K562 (cell line): ENCODE data around the gene CNPY4. TPM values are rescaled to one million over a fixed set of nuclear protein-coding genes. Genes with fewer than 3 reads are reported as not detected.

Source experiments
- ARID2 ChIP-seq: fragments of 450-650 bp; IDR thresholded peaks from 2 replicates; pipeline ENCODE4 v1.6.1; 2017; ENCODE audit warnings: antibody characterized with exemption, mild to moderate bottlenecking
- BRD9 ChIP-seq: fragments of 450-650 bp; IDR thresholded peaks from 2 replicates; pipeline ENCODE4 v1.6.1; 2018; ENCODE audit warnings: low read depth; ENCODE audit not compliant: partially characterized antibody
- CTBP1 ChIP-seq: fragments of 450-650 bp; IDR thresholded peaks from 2 replicates; pipeline ENCODE4 v1.6.1; 2016; ENCODE audit warnings: borderline replicate concordance
- HSF4 ChIP-seq: fragments of 250-450 bp; sonication (Bioruptor Pico); IDR thresholded peaks from 2 replicates; pipeline ENCODE4 v2.1.2; 2022; ENCODE audit warnings: mild to moderate bottlenecking, moderate library complexity, borderline replicate concordance
- JUND ChIP-seq, 2 experiments: IDR thresholded peaks; 2 replicates in 1 of 2; 3 replicates in 1 of 2; pipeline ENCODE4 v1.6.1; 2011; ENCODE audit warnings: borderline replicate concordance in 2 of 2, low read depth in 2 of 2, low read length in 2 of 2, improper control_type of control experiment in 1 of 2, missing biosample characterization in 1 of 2, missing genetic modification characterization in 1 of 2, missing genetic modification reagents in 1 of 2
- MYBL2 ChIP-seq, 2 experiments: fragments of 450-650 bp in 1 of 2; sonication (generic) in 1 of 2; formaldehyde crosslinking in 1 of 2; IDR thresholded peaks; 2 replicates each; pipeline versions ENCODE4 v1.6.1 to v1.8.1; 2017 to 2022; ENCODE audit warnings: borderline replicate concordance in 1 of 2, inconsistent platforms in 1 of 2, low read depth in 1 of 2, mild to moderate bottlenecking in 1 of 2, missing genetic modification reagents in 1 of 2, moderate library complexity in 1 of 2
- PRMT5 ChIP-seq: sonication (generic); formaldehyde crosslinking; IDR thresholded peaks from 2 replicates; pipeline ENCODE4 v1.5.0; 2020; ENCODE audit warnings: missing genetic modification reagents
- RBM25 ChIP-seq: fragments of 200-400 bp; formaldehyde crosslinking; IDR thresholded peaks from 2 replicates; pipeline ENCODE4 v1.6.1; 2018; ENCODE audit warnings: low read length, low read depth, moderate library complexity; ENCODE audit not compliant: severe bottlenecking
- RUNX1 ChIP-seq: sonication (generic); IDR thresholded peaks from 2 replicates; pipeline ENCODE4 v1.6.1; 2016; ENCODE audit warnings: antibody characterized with exemption, low read depth
- SOX6 ChIP-seq: fragments of 450-650 bp; IDR thresholded peaks from 2 replicates; pipeline ENCODE4 v1.6.1; 2014; ENCODE audit warnings: mild to moderate bottlenecking
- TAF7 ChIP-seq: fragments of 450-650 bp; IDR thresholded peaks from 2 replicates; pipeline ENCODE4 v1.6.1; 2016; ENCODE audit warnings: missing genetic modification characterization, missing compliant biosample characterization
- ZNF165 ChIP-seq: fragments of 250-450 bp; sonication (Bioruptor Pico); IDR thresholded peaks from 2 replicates; pipeline ENCODE4 v1.4.0; 2020; ENCODE audit warnings: borderline replicate concordance
- ZNF232 ChIP-seq: sonication (generic); formaldehyde crosslinking; IDR thresholded peaks from 2 replicates; pipeline ENCODE4 v1.8.0; 2022; ENCODE audit warnings: mild to moderate bottlenecking, missing genetic modification reagents
- ZNF644 ChIP-seq: fragments of 200-800 bp; sonication (Bioruptor generic); IDR thresholded peaks from 2 replicates; pipeline ENCODE4 v1.6.1; 2016; ENCODE audit warnings: low read depth, missing genetic modification characterization, missing compliant biosample characterization
- polyA plus RNA-seq, 8 experiments: library from polyadenylated mRNA; depleted of rRNA in 4 of 8; stranded (reverse) in 5 of 8; unstranded in 3 of 8; fragments of >200 nt; fragmentation: Nextera tagmentation in 2 of 8; fragmentation: Illumina TruSeq in 1 of 8; extraction: Ambion mirVana in 2 of 8; extraction: Trizol in 1 of 8; gene quantifications; 2 replicates each; pipeline versions ENCODE4 v1.2.1 to v1.2.3, GENCODE V29; 2011 to 2014; ENCODE audit warnings: inconsistent platforms in 1 of 8, missing spikeins in 1 of 8
- total RNA-seq, 7 experiments: library from RNA; depleted of rRNA in 6 of 7; stranded (reverse); fragments of >200 nt in 6 of 7; fragmentation: Illumina TruSeq in 2 of 7; extraction: Trizol in 2 of 7; gene quantifications; 2 replicates each; pipeline versions ENCODE4 v1.2.1 to v1.2.3, GENCODE V29; 2011 to 2021; ENCODE audit warnings: low replicate concordance in 1 of 7
- TF ChIP-seq, protein P1 (sequence below): fragments of 250-450 bp; sonication (Bioruptor Pico); IDR thresholded peaks from 2 replicates; pipeline ENCODE4 v1.8.0; 2022; ENCODE audit warnings: inconsistent platforms
- TF ChIP-seq, protein P2 (sequence below): sonication (generic); formaldehyde crosslinking; IDR thresholded peaks from 2 replicates; pipeline ENCODE4 v1.8.0; 2022; ENCODE audit warnings: mild to moderate bottlenecking, missing genetic modification reagents
- TF ChIP-seq, protein P3 (sequence below): sonication (generic); formaldehyde crosslinking; IDR thresholded peaks from 2 replicates; pipeline ENCODE4 v1.9.0; 2022; ENCODE audit warnings: mild to moderate bottlenecking, missing genetic modification reagents
- TF ChIP-seq, protein P4 (sequence below): fragments of 450-650 bp; IDR thresholded peaks from 2 replicates; pipeline ENCODE4 v1.6.1; 2014; ENCODE audit warnings: low read depth, mild to moderate bottlenecking, moderate library complexity, borderline replicate concordance
- TF ChIP-seq, protein P5 (sequence below): fragments of 250-450 bp; sonication (Bioruptor Pico); IDR thresholded peaks from 2 replicates; pipeline ENCODE4 v1.4.0; 2020; ENCODE audit warnings: mild to moderate bottlenecking, moderate library complexity, borderline replicate concordance

Gene CNPY4
- total and polyA plus RNA-seq, 9 of the 15 experiments (the other 6 are each of a cell fraction or from before 2014, with no cell fraction given), result 1.9 to 11.2 (median 7.0) TPM

DNA sequence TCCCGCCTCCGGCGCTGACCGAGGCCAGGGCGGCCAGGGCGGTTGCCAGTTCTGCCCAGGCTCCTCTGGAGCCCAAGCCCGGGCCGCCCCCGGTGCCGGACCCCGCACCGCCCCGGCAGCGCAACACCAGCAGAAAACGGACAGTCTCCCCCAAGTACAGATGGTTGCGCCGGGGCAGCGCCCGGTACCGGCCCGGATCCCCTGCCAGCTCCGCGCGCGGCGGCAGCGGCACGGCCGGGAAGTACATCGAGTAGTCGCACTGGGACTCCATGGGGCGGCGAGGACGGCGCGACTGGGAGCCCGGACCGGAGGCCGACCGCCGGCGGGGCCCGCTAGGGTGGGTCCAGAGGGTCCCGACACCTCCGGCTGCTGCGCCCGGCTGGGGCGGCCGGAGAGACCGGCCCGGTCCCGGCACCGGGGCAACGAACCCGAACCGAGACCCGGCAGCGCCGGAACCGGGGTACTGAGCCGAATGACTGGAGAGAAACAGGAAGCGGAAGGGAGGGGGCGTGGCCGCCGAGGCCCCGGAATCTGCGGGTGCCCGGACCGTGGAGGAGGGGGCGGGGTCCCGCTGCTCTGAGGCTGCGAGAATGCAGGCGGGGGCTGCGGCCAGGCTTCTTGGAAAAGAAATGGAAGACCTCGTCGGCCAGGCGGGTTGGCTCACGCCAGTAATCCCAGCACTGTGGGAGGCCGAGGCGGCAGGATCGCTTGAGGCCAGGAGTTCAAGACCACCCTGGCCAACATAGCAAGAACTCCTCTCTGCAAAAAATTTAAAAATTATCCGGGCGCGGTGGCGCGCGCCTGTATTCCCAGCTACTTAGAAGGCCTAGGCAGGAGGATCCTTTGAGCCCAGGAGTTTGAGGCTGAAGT lies 39.0 kb downstream of the CNPY4 start, which contains the start of gene TRAPPC14 (continued):
- TF ChIP-seq, protein P1, sequence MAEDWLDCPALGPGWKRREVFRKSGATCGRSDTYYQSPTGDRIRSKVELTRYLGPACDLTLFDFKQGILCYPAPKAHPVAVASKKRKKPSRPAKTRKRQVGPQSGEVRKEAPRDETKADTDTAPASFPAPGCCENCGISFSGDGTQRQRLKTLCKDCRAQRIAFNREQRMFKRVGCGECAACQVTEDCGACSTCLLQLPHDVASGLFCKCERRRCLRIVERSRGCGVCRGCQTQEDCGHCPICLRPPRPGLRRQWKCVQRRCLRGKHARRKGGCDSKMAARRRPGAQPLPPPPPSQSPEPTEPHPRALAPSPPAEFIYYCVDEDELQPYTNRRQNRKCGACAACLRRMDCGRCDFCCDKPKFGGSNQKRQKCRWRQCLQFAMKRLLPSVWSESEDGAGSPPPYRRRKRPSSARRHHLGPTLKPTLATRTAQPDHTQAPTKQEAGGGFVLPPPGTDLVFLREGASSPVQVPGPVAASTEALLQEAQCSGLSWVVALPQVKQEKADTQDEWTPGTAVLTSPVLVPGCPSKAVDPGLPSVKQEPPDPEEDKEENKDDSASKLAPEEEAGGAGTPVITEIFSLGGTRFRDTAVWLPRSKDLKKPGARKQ (CRISPR knock-in tag), result no peak
- TF ChIP-seq PRMT5 (CRISPR knock-in tag) (no peak), SOX6 (no peak; the same call in none of the 2 replicates), CTBP1 (no peak; the same call in 1 of the 2 replicates), ZNF644 (no peak; the same call in 1 of the 2 replicates), BRD9 (peak; percentile 20), RUNX1 (no peak), ZNF232 (CRISPR knock-in tag) (no peak), JUND (IDR thresholded peaks at IDR 0.05; ENCODE audit: borderline replicate concordance, low read depth, low read length) (peak; percentile 60; the same call in 1 of the 2 replicates), JUND (tag; IDR thresholded peaks at IDR 0.05; ENCODE audit: borderline replicate concordance, low read depth, low read length) (peak; percentile 33; the same call in 1 of the 3 replicates), HSF4 (CRISPR knock-in tag) (no peak), ARID2 (no peak), RBM25 (no peak), TAF7 (tag) (0 out of 2 replicates have a peak, but pooled peaks have one; percentile 44), MYBL2 (IDR thresholded peaks at IDR 0.05; ENCODE audit: low read depth) (no peak), MYBL2 (CRISPR knock-in tag; IDR thresholded peaks at IDR 0.05; ENCODE audit: borderline replicate concordance) (no peak), ZNF165 (CRISPR knock-in tag) (0 out of 2 replicates have a peak, but pooled peaks have one; percentile 29)
- TF ChIP-seq, protein P2, sequence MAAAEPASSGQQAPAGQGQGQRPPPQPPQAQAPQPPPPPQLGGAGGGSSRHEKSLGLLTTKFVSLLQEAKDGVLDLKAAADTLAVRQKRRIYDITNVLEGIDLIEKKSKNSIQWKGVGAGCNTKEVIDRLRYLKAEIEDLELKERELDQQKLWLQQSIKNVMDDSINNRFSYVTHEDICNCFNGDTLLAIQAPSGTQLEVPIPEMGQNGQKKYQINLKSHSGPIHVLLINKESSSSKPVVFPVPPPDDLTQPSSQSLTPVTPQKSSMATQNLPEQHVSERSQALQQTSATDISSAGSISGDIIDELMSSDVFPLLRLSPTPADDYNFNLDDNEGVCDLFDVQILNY (CRISPR knock-in tag), result no peak
- TF ChIP-seq, protein P3, sequence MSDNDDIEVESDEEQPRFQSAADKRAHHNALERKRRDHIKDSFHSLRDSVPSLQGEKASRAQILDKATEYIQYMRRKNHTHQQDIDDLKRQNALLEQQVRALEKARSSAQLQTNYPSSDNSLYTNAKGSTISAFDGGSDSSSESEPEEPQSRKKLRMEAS (CRISPR knock-in tag), result peak; percentile 57; the same call in 1 of the 2 replicates
- TF ChIP-seq, protein P4, sequence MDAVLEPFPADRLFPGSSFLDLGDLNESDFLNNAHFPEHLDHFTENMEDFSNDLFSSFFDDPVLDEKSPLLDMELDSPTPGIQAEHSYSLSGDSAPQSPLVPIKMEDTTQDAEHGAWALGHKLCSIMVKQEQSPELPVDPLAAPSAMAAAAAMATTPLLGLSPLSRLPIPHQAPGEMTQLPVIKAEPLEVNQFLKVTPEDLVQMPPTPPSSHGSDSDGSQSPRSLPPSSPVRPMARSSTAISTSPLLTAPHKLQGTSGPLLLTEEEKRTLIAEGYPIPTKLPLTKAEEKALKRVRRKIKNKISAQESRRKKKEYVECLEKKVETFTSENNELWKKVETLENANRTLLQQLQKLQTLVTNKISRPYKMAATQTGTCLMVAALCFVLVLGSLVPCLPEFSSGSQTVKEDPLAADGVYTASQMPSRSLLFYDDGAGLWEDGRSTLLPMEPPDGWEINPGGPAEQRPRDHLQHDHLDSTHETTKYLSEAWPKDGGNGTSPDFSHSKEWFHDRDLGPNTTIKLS, result peak; percentile 41; the same call in 1 of the 2 replicates
- TF ChIP-seq, protein P5, sequence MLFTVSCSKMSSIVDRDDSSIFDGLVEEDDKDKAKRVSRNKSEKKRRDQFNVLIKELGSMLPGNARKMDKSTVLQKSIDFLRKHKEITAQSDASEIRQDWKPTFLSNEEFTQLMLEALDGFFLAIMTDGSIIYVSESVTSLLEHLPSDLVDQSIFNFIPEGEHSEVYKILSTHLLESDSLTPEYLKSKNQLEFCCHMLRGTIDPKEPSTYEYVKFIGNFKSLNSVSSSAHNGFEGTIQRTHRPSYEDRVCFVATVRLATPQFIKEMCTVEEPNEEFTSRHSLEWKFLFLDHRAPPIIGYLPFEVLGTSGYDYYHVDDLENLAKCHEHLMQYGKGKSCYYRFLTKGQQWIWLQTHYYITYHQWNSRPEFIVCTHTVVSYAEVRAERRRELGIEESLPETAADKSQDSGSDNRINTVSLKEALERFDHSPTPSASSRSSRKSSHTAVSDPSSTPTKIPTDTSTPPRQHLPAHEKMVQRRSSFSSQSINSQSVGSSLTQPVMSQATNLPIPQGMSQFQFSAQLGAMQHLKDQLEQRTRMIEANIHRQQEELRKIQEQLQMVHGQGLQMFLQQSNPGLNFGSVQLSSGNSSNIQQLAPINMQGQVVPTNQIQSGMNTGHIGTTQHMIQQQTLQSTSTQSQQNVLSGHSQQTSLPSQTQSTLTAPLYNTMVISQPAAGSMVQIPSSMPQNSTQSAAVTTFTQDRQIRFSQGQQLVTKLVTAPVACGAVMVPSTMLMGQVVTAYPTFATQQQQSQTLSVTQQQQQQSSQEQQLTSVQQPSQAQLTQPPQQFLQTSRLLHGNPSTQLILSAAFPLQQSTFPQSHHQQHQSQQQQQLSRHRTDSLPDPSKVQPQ, result no peak
